K562 (cell line): ENCODE results near the gene CHGA. TPM values are rescaled to one million over a fixed set of nuclear protein-coding genes. Genes with fewer than 3 reads are reported as not detected.

ENCODE experiments used
- ATAC-seq: fragments of 200-7000 bp; cut with Tn5 transposase; 3 replicates; pipeline ENCODE4 v1.9.1; 2020; ENCODE audit warnings: moderate library complexity
- BruUV-seq: library from RNA; stranded (reverse); fragments of 400-500 nt; replicated peaks from 2 replicates; lab custom pipeline; 2021; lab: Mats Ljungman, UMichigan
- CTCF ChIA-PET: fragments of 300-600 bp; formaldehyde crosslinking; extraction: SDS; loops from one replicate; lab custom pipeline; 2021; ENCODE audit warnings: low intra/inter-chr PET ratio; lab: Yijun Ruan, JAX
- POLR2A ChIA-PET: fragments of 300-600, 350-650 bp; sonication (Branson Sonifier 250); formaldehyde crosslinking; extraction: SDS; loops from one replicate; lab custom pipeline; 2021; ENCODE audit warnings: antibody characterized with exemption, inconsistent platforms; lab: Yijun Ruan, JAX
- DNase-seq, 4 experiments: peaks; one replicate each; pipeline versions ENCODE4 v3.0.0 to v3.0.0-alpha.2; 2011 to 2018; ENCODE audit warnings: low spot score in 3 of 4, mixed read lengths in 3 of 4; ENCODE audit errors: extremely low read depth in 1 of 4
- FAIRE-seq: peaks from 2 replicates; lab custom pipeline; 2011; peaks lifted over from hg19 to GRCh38; lab: Jason Lieb, UNC
- H2AFZ ChIP-seq: 2 replicates; pipeline ENCODE4 v1.6.0; 2011; ENCODE audit warnings: low read depth, low read length, control low read depth, inconsistent platforms
- H3K27ac ChIP-seq: fragments of 200-600 bp; 3 replicates; pipeline ENCODE4 v1.8.0; 2011; ENCODE audit warnings: low read depth, mild to moderate bottlenecking, control low read depth, inconsistent platforms, low read length, moderate library complexity, mixed read lengths; ENCODE audit errors: extremely low read depth
- H3K27me3 ChIP-seq, 2 experiments: fragments of 300-600 bp in 1 of 2; 2 replicates in 1 of 2; 3 replicates in 1 of 2; pipeline versions ENCODE4 v1.6.0 to v1.8.0; 2011; ENCODE audit warnings: inconsistent platforms in 2 of 2, low read length in 2 of 2, mild to moderate bottlenecking in 1 of 2, mixed read lengths in 1 of 2, moderate library complexity in 1 of 2; ENCODE audit not compliant: control insufficient read depth in 2 of 2, insufficient read depth in 2 of 2
- H3K36me3 ChIP-seq: fragments of 300-600 bp; 3 replicates; pipeline ENCODE4 v1.8.0; 2011; ENCODE audit warnings: mild to moderate bottlenecking, low read length, inconsistent platforms; ENCODE audit not compliant: control insufficient read depth, insufficient read depth
- H3K4me1 ChIP-seq, 2 experiments: fragments of 200-600 bp in 1 of 2; replicated peaks in 1 of 2; 2 replicates in 1 of 2; 3 replicates in 1 of 2; pipeline versions ENCODE4 v1.5.1 to v1.8.0; 2011; ENCODE audit warnings: inconsistent platforms in 2 of 2, low read length in 2 of 2, mild to moderate bottlenecking in 1 of 2, mixed read lengths in 1 of 2, moderate library complexity in 1 of 2; ENCODE audit not compliant: control insufficient read depth in 2 of 2, insufficient read depth in 2 of 2
- H3K4me2 ChIP-seq: 2 replicates; pipeline ENCODE4 v1.6.1; 2011; ENCODE audit warnings: low read length, control low read depth, inconsistent platforms, mixed read lengths; ENCODE audit not compliant: insufficient read depth
- H3K4me3 ChIP-seq: fragments of 200-600 bp; sonication (generic), shearing (Covaris generic); 2 replicates; pipeline ENCODE4 v1.5.1; 2016; ENCODE audit warnings: control low read depth, inconsistent platforms
- H3K79me2 ChIP-seq: fragments of 200-600 bp; 3 replicates; pipeline ENCODE4 v1.8.0; 2011; ENCODE audit warnings: low read length, inconsistent platforms; ENCODE audit not compliant: control insufficient read depth, insufficient read depth
- H3K9ac ChIP-seq, 2 experiments: 2 replicates each; pipeline versions ENCODE4 v1.6.0 to v1.6.1; 2011; ENCODE audit warnings: low read depth in 2 of 2, low read length in 2 of 2, control low read depth in 1 of 2, inconsistent platforms in 1 of 2, mild to moderate bottlenecking in 1 of 2, mixed read lengths in 1 of 2; ENCODE audit not compliant: insufficient read depth in 1 of 2
- H3K9me1 ChIP-seq: one replicate; pipeline ENCODE4 v1.6.0; 2011; ENCODE audit warnings: inconsistent platforms, mild to moderate bottlenecking, low read length, moderate library complexity; ENCODE audit not compliant: control insufficient read depth, insufficient read depth
- H3K9me3 ChIP-seq: replicated peaks from 2 replicates; pipeline ENCODE4 v1.5.1; 2011; ENCODE audit warnings: low read depth, low read length, inconsistent platforms; ENCODE audit not compliant: control insufficient read depth, insufficient read depth
- H4K20me1 ChIP-seq: replicated peaks from 2 replicates; pipeline ENCODE4 v1.6.1; 2011; ENCODE audit warnings: low read length, inconsistent platforms, mixed read lengths; ENCODE audit not compliant: control insufficient read depth, insufficient read depth
- BCL6 ChIP-seq: fragments of 250-450 bp; sonication (Bioruptor Pico); IDR thresholded peaks from 2 replicates; pipeline ENCODE4 v1.4.0; 2020
- CBFA2T2 ChIP-seq: fragments of 450-650 bp; conservative IDR thresholded peaks from 2 replicates; pipeline ENCODE4 v1.6.1; 2017; ENCODE audit warnings: mild to moderate bottlenecking
- NBN ChIP-seq: fragments of 450-650 bp; IDR thresholded peaks from 2 replicates; pipeline ENCODE4 v1.6.1; 2016; ENCODE audit warnings: low read depth, mild to moderate bottlenecking
- POLR2H ChIP-seq: IDR thresholded peaks from 2 replicates; pipeline ENCODE4 v1.6.1; 2016; ENCODE audit warnings: missing genetic modification characterization, low read depth, mild to moderate bottlenecking, control low read depth, missing compliant biosample characterization, moderate library complexity
- SLC30A9 ChIP-seq: fragments of 250-450 bp; sonication (Bioruptor Pico); IDR thresholded peaks from 2 replicates; pipeline ENCODE4 v1.8.0; 2022; ENCODE audit warnings: mild to moderate bottlenecking, moderate library complexity
- SRSF9 ChIP-seq: fragments of 200-400 bp; formaldehyde crosslinking; IDR thresholded peaks from 2 replicates; pipeline ENCODE4 v1.6.1; 2017; ENCODE audit warnings: low read depth, low read length, borderline replicate concordance
- ZNF121 ChIP-seq: sonication (generic); formaldehyde crosslinking; conservative IDR thresholded peaks from 2 replicates; pipeline ENCODE4 v1.8.0; 2022; ENCODE audit warnings: missing genetic modification reagents
- ZNF140 ChIP-seq: fragments of 250-450 bp; sonication (Bioruptor Pico); IDR thresholded peaks from 2 replicates; pipeline ENCODE4 v1.8.0; 2021; ENCODE audit warnings: moderate library complexity, mild to moderate bottlenecking, inconsistent platforms
- WGBS: fragments of 100-300 bp; shearing (Covaris generic); methylation state at CpG from one replicate; pipeline ENCODE4 v1.1.6; 2016; ENCODE audit warnings: low coverage, mixed read lengths; ENCODE audit not compliant: insufficient coverage; ENCODE audit errors: missing lambda C conversion rate; 5-methylcytosine and 5-hydroxymethylcytosine counted together
- in situ Hi-C: fragments of 300-500 bp; cut with MboI; formaldehyde crosslinking; loops from 4 replicates; pipeline ENCODE4 v1.15.0; 2018; ENCODE audit warnings: inconsistent platforms, mixed read lengths
- intact Hi-C: fragments of 100-400 bp; cut with micrococcal nuclease; formaldehyde crosslinking; loops from 2 replicates; pipeline ENCODE4 v1.14.2; 2022
- polyA plus RNA-seq, 8 experiments: library from polyadenylated mRNA; depleted of rRNA in 4 of 8; stranded (reverse) in 5 of 8; unstranded in 3 of 8; fragments of >200 nt; fragmentation: Nextera tagmentation in 2 of 8; fragmentation: Illumina TruSeq in 1 of 8; extraction: Ambion mirVana in 2 of 8; extraction: Trizol in 1 of 8; gene quantifications; 2 replicates each; pipeline versions ENCODE4 v1.2.1 to v1.2.3, GENCODE V29; 2011 to 2014; ENCODE audit warnings: inconsistent platforms in 1 of 8, missing spikeins in 1 of 8
- total RNA-seq, 7 experiments: library from RNA; depleted of rRNA in 6 of 7; stranded (reverse); fragments of >200 nt in 6 of 7; fragmentation: Illumina TruSeq in 2 of 7; extraction: Trizol in 2 of 7; gene quantifications; 2 replicates each; pipeline versions ENCODE4 v1.2.1 to v1.2.3, GENCODE V29; 2011 to 2021; ENCODE audit warnings: low replicate concordance in 1 of 7

Gene CHGA
- total and polyA plus RNA-seq, 9 of the 15 experiments (the other 6 are each of a cell fraction or from before 2014, with no cell fraction given) = not detected

DNA sequence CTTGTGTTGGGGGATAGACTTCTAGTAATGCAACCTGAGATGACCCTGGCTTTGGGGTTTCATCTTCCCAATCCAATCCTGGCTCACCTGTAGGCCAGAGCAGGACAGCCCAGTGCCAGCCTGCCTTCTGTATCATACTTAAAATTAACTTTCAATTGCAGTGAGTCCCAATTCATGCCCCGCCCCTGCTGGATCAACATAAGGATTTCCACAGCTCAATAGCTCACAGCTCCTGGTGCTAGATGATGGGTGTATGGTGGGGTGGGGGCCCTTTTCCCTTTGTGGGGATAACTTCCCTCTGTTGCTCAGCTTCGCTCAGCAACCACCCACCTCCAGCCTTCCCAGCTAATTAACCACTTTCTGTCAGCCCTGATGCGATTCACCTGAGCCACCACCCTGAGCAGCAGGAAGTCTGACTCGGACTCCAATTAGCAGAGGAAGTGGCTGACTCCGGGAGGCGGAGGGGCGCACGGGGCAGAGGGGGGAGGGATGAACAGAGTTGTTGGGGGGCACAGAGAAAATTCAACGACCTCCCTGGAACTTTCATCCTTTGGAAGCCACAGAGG is 24.3 kb upstream of the CHGA start (continued):
- TF ChIP-seq BCL6 (no peak), ZNF140 (no peak)

GRCh38 chr14:92900660-92901059 is 22.3 kb upstream of the CHGA start:
- Histone ChIP-seq H3K4me3 (no peak overlapping the region), H3K9me3 (no peaks in the 10 kb centered on the region), H3K4me2 (no peak overlapping the region)
- intact Hi-C loops = no loop called here
- no TSS peak for BruUV-seq
- CTCF ChIA-PET = no interaction called here
- TF ChIP-seq ZNF121 (CRISPR knock-in tag) = peak; percentile 27; the same call in 1 of the 2 replicates
- no peak for TF ChIP-seq CBFA2T2
- no peak for TF ChIP-seq SRSF9
- TF ChIP-seq POLR2H = no peak
- no peak for TF ChIP-seq SLC30A9 (CRISPR knock-in tag)
- TF ChIP-seq NBN = no peak
- TF ChIP-seq, all 486 proteins: peak for 1
- POLR2A ChIA-PET = no interaction called here
- DNase-seq (no peak), FAIRE-seq (no peak), ATAC-seq (no peak)
- Histone ChIP-seq H3K4me1 (no peaks in the 10 kb centered on the region), H3K9me1 (no peaks in the 10 kb centered on the region), H2AFZ (no peak overlapping the region), H3K27me3 (peaks cover 7 to 38% of the 10 kb centered on the region in 2 experiments), H3K27ac (no peak overlapping the region), H3K9ac (no peak overlapping the region), H3K79me2 (no peaks in the 10 kb centered on the region), H3K36me3 (no peaks in the 10 kb centered on the region), H4K20me1 (peaks cover 4% of the 10 kb centered on the region; the same call in 1 of the 2 replicates)
- in situ Hi-C loops = no loop called here
- WGBS = 11% methylated on average over 2 of the region's 2 CpGs
